CD4-positive, alpha-beta T cell (primary cell): ENCODE results near the gene FN3KRP. TPM values are rescaled to one million over a fixed set of nuclear protein-coding genes. Genes with fewer than 3 reads are reported as not detected.

Experiments used
- ATAC-seq: fragments of 200-7000 bp; cut with Tn5 transposase; one replicate; pipeline ENCODE4 v1.10.0; 2022; ENCODE audit warnings: mild to moderate bottlenecking; ENCODE audit not compliant: poor library complexity
- CTCF ChIA-PET: fragments of 350-600 bp; sonication (Branson Sonifier 250); formaldehyde crosslinking; loops from one replicate; lab custom pipeline; 2021; ENCODE audit warnings: antibody characterized with exemption, inconsistent platforms; lab: Charles Lee
- POLR2A ChIA-PET: fragments of 350-600 bp; sonication (Branson Sonifier 250); formaldehyde crosslinking; loops from one replicate; lab custom pipeline; 2021; ENCODE audit warnings: antibody characterized with exemption, inconsistent platforms; lab: Charles Lee
- DNase-seq, 14 experiments: peaks; one replicate each; pipeline ENCODE4 v3.0.0-alpha.2; 2013 to 2020; ENCODE audit warnings: mixed read lengths in 2 of 14
- H3K27ac ChIP-seq, 2 donors: one replicate each; pipeline versions ENCODE4 v1.5.1 to v1.7.0; 2013; ENCODE audit warnings: low read length in 2 of 2, low read depth in 1 of 2, mild to moderate bottlenecking in 1 of 2
- H3K27me3 ChIP-seq, 2 experiments: 1 replicate in 1 of 2; 2 replicates in 1 of 2; pipeline versions ENCODE4 v1.6.1 to v1.7.0; 2013; ENCODE audit warnings: low read length in 2 of 2, control low read depth in 1 of 2, mild to moderate bottlenecking in 1 of 2, moderate library complexity in 1 of 2; ENCODE audit not compliant: insufficient read depth in 2 of 2, control insufficient read depth in 1 of 2
- H3K36me3 ChIP-seq: one replicate; pipeline ENCODE4 v1.6.1; 2013; ENCODE audit warnings: low read length, control low read depth; ENCODE audit not compliant: insufficient read depth
- H3K4me1 ChIP-seq: one replicate; pipeline ENCODE4 v1.6.1; 2013; ENCODE audit warnings: low read length, control low read depth; ENCODE audit not compliant: insufficient read depth
- H3K4me3 ChIP-seq: one replicate; pipeline ENCODE4 v1.5.1; 2013; ENCODE audit warnings: mild to moderate bottlenecking, low read length, moderate library complexity
- H3K9me3 ChIP-seq, 2 experiments: 1 replicate in 1 of 2; 2 replicates in 1 of 2; pipeline versions ENCODE4 v1.6.1 to v1.7.0; 2013; ENCODE audit warnings: low read length in 2 of 2, mild to moderate bottlenecking in 2 of 2, control low read depth in 1 of 2, moderate library complexity in 1 of 2; ENCODE audit not compliant: control insufficient read depth in 1 of 2, insufficient read depth in 1 of 2
- H3K27ac Mint-ChIP-seq: one replicate; pipeline ENCODE4 v1.8.0; 2020; ENCODE audit warnings: mixed read lengths
- H3K27me3 Mint-ChIP-seq: one replicate; pipeline ENCODE4 v1.8.0; 2021; ENCODE audit warnings: mixed read lengths
- H3K36me3 Mint-ChIP-seq: one replicate; pipeline ENCODE4 v1.8.0; 2021; ENCODE audit warnings: low read depth, mixed read lengths
- H3K4me1 Mint-ChIP-seq: one replicate; pipeline ENCODE4 v1.8.0; 2021; ENCODE audit warnings: low read depth, mixed read lengths
- H3K4me3 Mint-ChIP-seq: one replicate; pipeline ENCODE4 v1.8.0; 2020; ENCODE audit warnings: mild to moderate bottlenecking, mixed read lengths
- H3K9me3 Mint-ChIP-seq: one replicate; pipeline ENCODE4 v1.8.0; 2020; ENCODE audit warnings: mixed read lengths
- CTCF ChIP-seq: fragments of 200-600 bp; IDR thresholded peaks from one replicate; pipeline ENCODE4 v1.8.0; 2022; ENCODE audit warnings: antibody characterized with exemption, mild to moderate bottlenecking
- intact Hi-C, 2 experiments: fragments of 100-400 bp; cut with DNase I in 1 of 2; cut with micrococcal nuclease in 1 of 2; formaldehyde crosslinking; loops; one replicate each; pipeline versions ENCODE4 v1.15.1 to v1.9.0; 2023 to 2025; cut with DNase I, micrococcal nuclease
- polyA plus RNA-seq, 2 donors: library from polyadenylated mRNA; unstranded; fragments of 120-200 nt; gene quantifications; one replicate each; pipeline ENCODE4 v1.2.1, GENCODE V29; 2013
- total RNA-seq, 174 experiments: library from RNA in 2 of 174; stranded (reverse) in 2 of 174; gene quantifications; one replicate each; pipeline ENCODE4 v1.2.3 and lab custom pipeline; 2021 to 2026

Gene FN3KRP
- total RNA-seq (10 to 100 TPM; 30.6 to 31.2 TPM), total RNA-seq (lab: John Stamatoyannopoulos, UW) (7.3 to 54.6 (median 36.1) reads per million in 172 experiments)
- 25.5 TPM for polyA plus RNA-seq (2013, experiment 1 of 2)
- polyA plus RNA-seq (2013, experiment 2 of 2) = 29.6 TPM

GRCh38 chr17:82716203-82717010 is at the start of gene FN3KRP:
Gene FN3KRP (plus strand): TSS chr17:82716706. CDS start chr17:82716756, 50 bp downstream.
- Mint-ChIP-seq H3K9me3 (no peaks in the 10 kb centered on the region), H3K4me1 (peaks cover 31% of the 10 kb centered on the region), H3K36me3 (peaks cover 33% of the 10 kb centered on the region), H3K4me3 (peak within 1 kb of the TSS; percentile 97), H3K27ac (peak within 1 kb of the TSS; percentile 56), H3K27me3 (no peaks in the 10 kb centered on the region)
- ATAC-seq (peak; percentile 87), DNase-seq (peak; percentile 69 to 99 (median 87))
- TF ChIP-seq CTCF = no peak
- Histone ChIP-seq H3K4me3 (peak within 1 kb of the TSS; percentile 72), H3K27me3 (no peaks in the 10 kb centered on the region), H3K36me3 (peaks cover 19% of the 10 kb centered on the region), H3K4me1 (peaks cover 24% of the 10 kb centered on the region), H3K27ac (peak within 1 kb of the TSS; percentile 5 to 50), H3K9me3 (no peaks in the 10 kb centered on the region)
- intact Hi-C loops = loop anchor here (1.0 to 5.0 kb wide), 4 partner anchors 17 to 69 kb away; partner anchors contain the start of genes RAB40B (in 1 of the 2), TBCD (in 1 of the 2) and WDR45B (in 1 of the 2)
- ChIA-PET POLR2A (interaction anchor here (0.7 to 1.6 kb wide), 6 partner anchors 17 to 418 kb away, joined by 3 to 6 read pairs (median 3); no protein-coding TSS in a partner anchor), CTCF (no interaction called here)

GRCh38 chr17:82666931-82667667 is 49.4 kb upstream of the FN3KRP start:
- peaks cover 5% of the 10 kb centered on the region for H3K4me1 ChIP-seq
- ATAC-seq = no peak
- no peak for DNase-seq
- no peak for TF ChIP-seq CTCF
- ChIA-PET POLR2A (no interaction called here), CTCF (no interaction called here)
- no peaks in the 10 kb centered on the region for H3K36me3 ChIP-seq
- no peaks in the 10 kb centered on the region for H3K9me3 Mint-ChIP-seq
- H3K4me1 Mint-ChIP-seq = peaks cover 12% of the 10 kb centered on the region
- no peaks in the 10 kb centered on the region for H3K27me3 ChIP-seq
- no peaks in the 10 kb centered on the region for H3K9me3 ChIP-seq
- intact Hi-C loops = no loop called here
- H3K27ac ChIP-seq = no peak overlapping the region
- H3K27me3 Mint-ChIP-seq = no peaks in the 10 kb centered on the region
- H3K4me3 Mint-ChIP-seq = no peak overlapping the region
- H3K36me3 Mint-ChIP-seq = no peaks in the 10 kb centered on the region
- no peak overlapping the region for H3K4me3 ChIP-seq
- H3K27ac Mint-ChIP-seq = no peak overlapping the region

- no peaks in the 10 kb centered on the region for H3K36me3 ChIP-seq
- ATAC-seq = no peak
- peaks cover 5% of the 10 kb centered on the region for H3K4me1 ChIP-seq
- no peak for DNase-seq
- peaks cover 12% of the 10 kb centered on the region for H3K4me1 Mint-ChIP-seq
- no peaks in the 10 kb centered on the region for H3K9me3 Mint-ChIP-seq
- H3K27ac Mint-ChIP-seq = no peak overlapping the region
- no peaks in the 10 kb centered on the region for H3K36me3 Mint-ChIP-seq
- no peaks in the 10 kb centered on the region for H3K9me3 ChIP-seq
- ChIA-PET POLR2A (no interaction called here), CTCF (no interaction called here)
- intact Hi-C loops = no loop called here
- no peak for TF ChIP-seq CTCF
- H3K27me3 Mint-ChIP-seq = no peaks in the 10 kb centered on the region
- H3K27me3 ChIP-seq = no peaks in the 10 kb centered on the region
- H3K4me3 Mint-ChIP-seq = no peak overlapping the region
- H3K4me3 ChIP-seq = no peak overlapping the region
- H3K27ac ChIP-seq = no peak overlapping the region
These were observed 48.9 kb upstream of the FN3KRP start for GRCh38 chr17:82667668-82668000.
